D721Med (cell line): Measurements from ENCODE around the gene B3GNT9.

Source experiments
- DNase-seq: peaks from one replicate; pipeline ENCODE4 v3.0.0; 2011; ENCODE audit warnings: low spot score; ENCODE audit not compliant: insufficient read length
- FAIRE-seq: peaks from 2 replicates; lab custom pipeline; 2011; peaks lifted over from hg19 to GRCh38; lab: Jason Lieb, UNC
- TF ChIP-seq, protein P1 (sequence below): IDR thresholded peaks from 2 replicates; pipeline ENCODE4 v1.5.1; 2012; ENCODE audit warnings: mild to moderate bottlenecking, control low read depth; ENCODE audit not compliant: insufficient read depth; ENCODE audit errors: missing control alignments

The B3GNT9 gene

GRCh38 chr16:67167588-67167987, 16.8 kb upstream of the B3GNT9 start:
- no peak for DNase-seq
- TF ChIP-seq, protein P1, sequence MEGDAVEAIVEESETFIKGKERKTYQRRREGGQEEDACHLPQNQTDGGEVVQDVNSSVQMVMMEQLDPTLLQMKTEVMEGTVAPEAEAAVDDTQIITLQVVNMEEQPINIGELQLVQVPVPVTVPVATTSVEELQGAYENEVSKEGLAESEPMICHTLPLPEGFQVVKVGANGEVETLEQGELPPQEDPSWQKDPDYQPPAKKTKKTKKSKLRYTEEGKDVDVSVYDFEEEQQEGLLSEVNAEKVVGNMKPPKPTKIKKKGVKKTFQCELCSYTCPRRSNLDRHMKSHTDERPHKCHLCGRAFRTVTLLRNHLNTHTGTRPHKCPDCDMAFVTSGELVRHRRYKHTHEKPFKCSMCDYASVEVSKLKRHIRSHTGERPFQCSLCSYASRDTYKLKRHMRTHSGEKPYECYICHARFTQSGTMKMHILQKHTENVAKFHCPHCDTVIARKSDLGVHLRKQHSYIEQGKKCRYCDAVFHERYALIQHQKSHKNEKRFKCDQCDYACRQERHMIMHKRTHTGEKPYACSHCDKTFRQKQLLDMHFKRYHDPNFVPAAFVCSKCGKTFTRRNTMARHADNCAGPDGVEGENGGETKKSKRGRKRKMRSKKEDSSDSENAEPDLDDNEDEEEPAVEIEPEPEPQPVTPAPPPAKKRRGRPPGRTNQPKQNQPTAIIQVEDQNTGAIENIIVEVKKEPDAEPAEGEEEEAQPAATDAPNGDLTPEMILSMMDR, result no peak
- FAIRE-seq, result no peak

- DNase-seq, result no peak
- TF ChIP-seq, protein P1, result no peak
- no peak for FAIRE-seq
Observed at GRCh38 chr16:67166598-67167168, 15.9 kb upstream of the B3GNT9 start.

GRCh38 chr16:67166110-67166547, 15.3 kb upstream of the B3GNT9 start:
- FAIRE-seq (no peak), DNase-seq (no peak)
- TF ChIP-seq, protein P1, result no peak

DNA sequence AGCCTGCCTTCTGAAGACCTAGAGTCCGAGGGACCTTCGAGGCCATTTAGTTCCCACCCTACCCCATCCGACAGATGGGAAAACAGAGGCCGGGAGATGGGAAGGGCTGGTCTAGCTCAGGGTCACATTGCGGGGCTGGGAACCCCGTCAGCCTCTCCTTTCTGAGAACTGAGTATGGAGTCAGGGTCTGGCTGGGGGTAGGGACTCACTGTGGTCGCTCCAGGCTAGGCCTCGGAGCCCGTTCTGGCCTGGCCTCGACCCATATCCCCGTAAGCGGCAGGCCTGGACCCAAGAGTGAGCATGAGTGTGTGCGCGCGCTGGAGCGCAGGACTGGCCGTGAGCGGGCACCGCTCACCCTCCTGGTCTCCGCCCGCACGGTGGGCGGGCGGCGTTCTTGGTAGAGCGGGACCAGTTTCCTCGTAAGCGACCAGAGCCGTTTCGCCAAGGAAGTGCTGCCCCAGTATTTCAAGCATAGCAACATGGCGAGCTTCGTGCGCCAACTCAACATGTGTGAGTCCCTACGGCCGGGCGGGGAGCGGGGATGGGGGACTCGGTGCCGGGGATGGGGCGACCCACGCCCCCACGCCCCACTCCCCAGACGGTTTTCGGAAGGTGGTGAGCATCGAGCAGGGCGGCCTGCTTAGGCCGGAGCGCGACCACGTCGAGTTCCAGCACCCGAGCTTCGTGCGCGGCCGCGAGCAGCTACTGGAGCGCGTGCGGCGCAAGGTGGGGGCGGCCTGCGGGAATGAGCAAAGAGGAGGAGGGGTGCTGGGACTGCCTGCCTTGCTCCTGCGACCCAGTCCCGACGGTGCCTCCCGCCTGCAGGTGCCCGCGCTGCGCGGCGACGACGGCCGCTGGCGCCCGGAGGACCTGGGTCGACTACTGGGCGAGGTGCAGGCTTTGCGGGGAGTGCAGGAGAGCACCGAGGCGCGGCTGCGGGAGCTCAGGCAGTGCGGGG, 14.6 kb upstream of the B3GNT9 start:
- TF ChIP-seq, protein P1, result no peak
- FAIRE-seq (no peak), DNase-seq (no peak)

- DNase-seq (no peak), FAIRE-seq (no peak)
- TF ChIP-seq, protein P1, result no peak
Observed at GRCh38 chr16:67164599-67165061, 13.8 kb upstream of the B3GNT9 start, which contains the start of gene HSF4. Gene HSF4 (plus strand): TSS chr16:67164745. CDS start chr16:67164812, 67 bp downstream.

- no peak for FAIRE-seq
- TF ChIP-seq, protein P1, result no peak
- DNase-seq, result no peak
Observed at GRCh38 chr16:67163999-67164558, 13.3 kb upstream of the B3GNT9 start.
